Ishikawa (cell line): ENCODE results near the gene RAB11FIP5.

Experiments used
- CEBPB ChIP-seq: IDR thresholded peaks from 2 replicates; pipeline ENCODE4 v1.6.1; 2012
- CREB1 ChIP-seq: IDR thresholded peaks from 2 replicates; pipeline ENCODE4 v1.6.1; 2012; ENCODE audit warnings: low read depth
- EGR1 ChIP-seq: IDR thresholded peaks from 2 replicates; pipeline ENCODE4 v1.6.1; 2012
- EP300 ChIP-seq: IDR thresholded peaks from 2 replicates; pipeline ENCODE4 v1.6.1; 2012; ENCODE audit warnings: borderline replicate concordance
- FOXM1 ChIP-seq: IDR thresholded peaks from 2 replicates; pipeline ENCODE4 v1.6.1; 2012; ENCODE audit warnings: low read depth, borderline replicate concordance
- NFIC ChIP-seq: IDR thresholded peaks from 2 replicates; pipeline ENCODE4 v1.6.1; 2012
- RAD21 ChIP-seq: IDR thresholded peaks from 2 replicates; pipeline ENCODE4 v1.6.1; 2012; ENCODE audit warnings: low read depth
- REST ChIP-seq: IDR thresholded peaks from 2 replicates; pipeline ENCODE4 v1.6.1; 2012; ENCODE audit warnings: low read depth, mild to moderate bottlenecking
- TAF1 ChIP-seq: IDR thresholded peaks from 2 replicates; pipeline ENCODE4 v1.6.1; 2012; ENCODE audit warnings: low read depth, mild to moderate bottlenecking
- TCF12 ChIP-seq: IDR thresholded peaks from 2 replicates; pipeline ENCODE4 v1.6.1; 2012; ENCODE audit warnings: low read depth
- TEAD4 ChIP-seq: IDR thresholded peaks from 2 replicates; pipeline ENCODE4 v1.6.1; 2012
- YY1 ChIP-seq: IDR thresholded peaks from 2 replicates; pipeline ENCODE4 v1.6.1; 2012; ENCODE audit warnings: low read depth
- ZBTB7A ChIP-seq: IDR thresholded peaks from 2 replicates; pipeline ENCODE4 v1.6.1; 2012; ENCODE audit warnings: low read depth
- TF ChIP-seq, protein P1 (sequence below): IDR thresholded peaks from 2 replicates; pipeline ENCODE4 v1.6.1; 2012
- TF ChIP-seq, protein P2 (sequence below): IDR thresholded peaks from 2 replicates; pipeline ENCODE4 v1.6.1; 2012

Gene RAB11FIP5

DNA sequence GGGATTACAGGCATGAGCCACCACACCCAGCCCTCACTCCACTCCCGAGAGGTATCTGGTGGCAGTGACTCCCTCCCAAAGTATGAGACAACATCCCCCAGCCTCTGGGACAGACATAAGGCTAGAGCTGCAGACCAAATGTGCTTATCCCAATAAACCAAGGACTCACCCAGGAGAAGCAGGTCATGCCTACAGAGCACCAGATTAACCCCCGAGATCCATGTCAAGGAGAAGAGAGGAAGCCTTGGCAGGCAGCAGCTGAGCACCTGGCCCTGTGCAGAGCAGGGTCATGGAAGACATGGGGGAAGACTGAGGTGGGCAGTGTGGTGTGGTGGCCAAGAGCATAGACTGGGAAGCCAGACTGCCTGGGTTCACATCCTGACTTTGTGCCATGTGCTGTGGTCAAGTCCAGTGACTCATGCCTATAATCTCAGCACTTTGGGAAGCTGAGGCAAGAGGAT, 7.2 kb downstream of the RAB11FIP5 start:
- no peak for TF ChIP-seq EGR1
- TF ChIP-seq YY1 = no peak
- TF ChIP-seq EP300 = no peak
- TF ChIP-seq, protein P1, sequence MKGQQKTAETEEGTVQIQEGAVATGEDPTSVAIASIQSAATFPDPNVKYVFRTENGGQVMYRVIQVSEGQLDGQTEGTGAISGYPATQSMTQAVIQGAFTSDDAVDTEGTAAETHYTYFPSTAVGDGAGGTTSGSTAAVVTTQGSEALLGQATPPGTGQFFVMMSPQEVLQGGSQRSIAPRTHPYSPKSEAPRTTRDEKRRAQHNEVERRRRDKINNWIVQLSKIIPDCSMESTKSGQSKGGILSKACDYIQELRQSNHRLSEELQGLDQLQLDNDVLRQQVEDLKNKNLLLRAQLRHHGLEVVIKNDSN = no peak

- no peak for TF ChIP-seq EGR1
- TF ChIP-seq CREB1 = no peak
- no peak for TF ChIP-seq RAD21
- no peak for TF ChIP-seq YY1
- no peak for TF ChIP-seq ZBTB7A
Measured at GRCh38 chr2:73104933-73105332, 7.8 kb downstream of the RAB11FIP5 start.

GRCh38 chr2:73103018-73103542, 9.7 kb downstream of the RAB11FIP5 start:
- TF ChIP-seq EGR1 (no peak), TEAD4 (no peak), NFIC (no peak), TCF12 (no peak), REST (no peak)
- TF ChIP-seq, protein P1 = no peak
- TF ChIP-seq, protein P2, sequence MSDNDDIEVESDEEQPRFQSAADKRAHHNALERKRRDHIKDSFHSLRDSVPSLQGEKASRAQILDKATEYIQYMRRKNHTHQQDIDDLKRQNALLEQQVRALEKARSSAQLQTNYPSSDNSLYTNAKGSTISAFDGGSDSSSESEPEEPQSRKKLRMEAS = no peak

GRCh38 chr2:73101626-73102256, 11.0 kb downstream of the RAB11FIP5 start:
- no peak for TF ChIP-seq EP300

GRCh38 chr2:73100956-73101355, 11.8 kb downstream of the RAB11FIP5 start:
- TF ChIP-seq REST (no peak), CEBPB (no peak), CREB1 (no peak), NFIC (no peak), ZBTB7A (no peak), EP300 (no peak), TEAD4 (no peak), TCF12 (no peak), YY1 (no peak), TAF1 (no peak), EGR1 (no peak), RAD21 (no peak), FOXM1 (no peak)
- TF ChIP-seq, protein P1 = no peak
- TF ChIP-seq, protein P2 = no peak

- TF ChIP-seq REST = no peak
- no peak for TF ChIP-seq CREB1
- no peak for TF ChIP-seq EGR1
- no peak for TF ChIP-seq FOXM1
- no peak for TF ChIP-seq TCF12
- TF ChIP-seq RAD21 = no peak
- no peak for TF ChIP-seq ZBTB7A
- TF ChIP-seq, protein P2 = no peak
- no peak for TF ChIP-seq YY1
- TF ChIP-seq, protein P1 = no peak
- no peak for TF ChIP-seq TEAD4
- no peak for TF ChIP-seq EP300
- TF ChIP-seq NFIC = no peak
- TF ChIP-seq CEBPB = no peak
- no peak for TF ChIP-seq TAF1
Measured at GRCh38 chr2:73099486-73099885, 13.3 kb downstream of the RAB11FIP5 start.
